H1 (cell line): ENCODE measurements around the gene EMD. TPM values are rescaled to one million over a fixed set of nuclear protein-coding genes. Genes with fewer than 3 reads are reported as not detected.

Experiments
- GABPA ChIP-seq: IDR thresholded peaks from 2 replicates; pipeline ENCODE4 v1.6.1; 2011; ENCODE audit warnings: mild to moderate bottlenecking, low read length, moderate library complexity, borderline replicate concordance; ENCODE audit not compliant: insufficient read depth
- polyA plus RNA-seq, 7 experiments: library from polyadenylated mRNA; depleted of rRNA in 3 of 7; stranded (reverse) in 5 of 7; unstranded in 2 of 7; fragments of >200 nt in 5 of 7; fragments of 200-250 nt in 2 of 7; gene quantifications; 1 replicate in 5 of 7; 2 replicates in 1 of 7; 4 replicates in 1 of 7; pipeline versions ENCODE4 v1.2.1 to v1.2.3, GENCODE V29; 2011 to 2013; ENCODE audit warnings: missing spikeins in 2 of 7, mixed read lengths in 2 of 7
- total RNA-seq: library from RNA; stranded (reverse); fragmentation: NEBNext Ultra II Directional; extraction: Animal tissue kit (Norgen Biotek cat#: 25700); gene quantifications from 2 replicates; pipeline ENCODE4 v1.2.1, GENCODE V29; 2021
- TF ChIP-seq, protein P1 (sequence below): IDR thresholded peaks from 2 replicates; pipeline ENCODE4 v1.6.1; 2012; ENCODE audit warnings: low read length, inconsistent platforms

Gene EMD
- total and polyA plus RNA-seq, 2 of the 8 experiments (the other 6 are each of a cell fraction or from before 2014, with no cell fraction given), result 45.5 to 109 TPM

DNA sequence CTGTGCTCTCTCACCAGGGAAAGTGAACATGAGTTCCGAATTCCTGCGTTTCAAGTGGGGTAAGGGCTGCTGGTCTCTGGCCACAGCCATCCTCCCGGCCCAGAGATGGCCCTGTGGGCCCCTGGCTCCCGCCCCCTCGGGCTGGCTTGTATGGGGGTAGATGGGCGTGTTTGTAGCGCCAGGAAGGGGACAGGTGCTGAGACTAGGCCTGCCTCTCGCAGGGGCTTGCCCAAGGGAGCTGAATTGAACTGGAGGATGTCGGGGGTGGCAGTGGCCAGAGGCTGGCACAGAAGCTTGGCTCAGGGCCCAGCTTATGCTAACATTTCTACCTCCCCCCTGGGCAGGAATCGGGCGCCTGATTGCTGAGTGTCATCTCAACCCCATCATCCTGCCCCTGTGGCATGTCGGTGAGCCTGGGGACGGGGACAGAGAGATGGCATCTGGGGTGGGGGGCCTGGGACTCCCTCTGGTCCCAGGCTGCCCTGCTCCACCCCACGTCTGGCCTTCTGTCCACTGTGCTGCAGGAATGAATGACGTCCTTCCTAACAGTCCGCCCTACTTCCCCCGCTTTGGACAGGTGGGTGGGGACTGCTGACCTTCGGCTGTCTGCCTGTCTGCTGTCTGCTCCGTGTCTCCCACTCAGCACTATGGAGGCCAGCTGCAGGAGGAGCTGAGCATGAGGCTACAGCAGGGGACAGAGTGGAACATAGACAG, 40.8 kb downstream of the EMD start (continued):
- TF ChIP-seq, protein P1, sequence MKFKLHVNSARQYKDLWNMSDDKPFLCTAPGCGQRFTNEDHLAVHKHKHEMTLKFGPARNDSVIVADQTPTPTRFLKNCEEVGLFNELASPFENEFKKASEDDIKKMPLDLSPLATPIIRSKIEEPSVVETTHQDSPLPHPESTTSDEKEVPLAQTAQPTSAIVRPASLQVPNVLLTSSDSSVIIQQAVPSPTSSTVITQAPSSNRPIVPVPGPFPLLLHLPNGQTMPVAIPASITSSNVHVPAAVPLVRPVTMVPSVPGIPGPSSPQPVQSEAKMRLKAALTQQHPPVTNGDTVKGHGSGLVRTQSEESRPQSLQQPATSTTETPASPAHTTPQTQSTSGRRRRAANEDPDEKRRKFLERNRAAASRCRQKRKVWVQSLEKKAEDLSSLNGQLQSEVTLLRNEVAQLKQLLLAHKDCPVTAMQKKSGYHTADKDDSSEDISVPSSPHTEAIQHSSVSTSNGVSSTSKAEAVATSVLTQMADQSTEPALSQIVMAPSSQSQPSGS, result no peak
- TF ChIP-seq GABPA, result no peak
